Measurements from ENCODE around the gene ANAPC16. TPM values are rescaled to one million over a fixed set of nuclear protein-coding genes. Genes with fewer than 3 reads are reported as not detected.
"Not testable (repeated sequence)": the region's sequence is repeated elsewhere in the genome, so short reads cannot be mapped to it uniquely, and the experiment has no call there.

Gene ANAPC16
- total RNA-seq, 1 donor from 2014 or later = 80.0 TPM

DNA sequence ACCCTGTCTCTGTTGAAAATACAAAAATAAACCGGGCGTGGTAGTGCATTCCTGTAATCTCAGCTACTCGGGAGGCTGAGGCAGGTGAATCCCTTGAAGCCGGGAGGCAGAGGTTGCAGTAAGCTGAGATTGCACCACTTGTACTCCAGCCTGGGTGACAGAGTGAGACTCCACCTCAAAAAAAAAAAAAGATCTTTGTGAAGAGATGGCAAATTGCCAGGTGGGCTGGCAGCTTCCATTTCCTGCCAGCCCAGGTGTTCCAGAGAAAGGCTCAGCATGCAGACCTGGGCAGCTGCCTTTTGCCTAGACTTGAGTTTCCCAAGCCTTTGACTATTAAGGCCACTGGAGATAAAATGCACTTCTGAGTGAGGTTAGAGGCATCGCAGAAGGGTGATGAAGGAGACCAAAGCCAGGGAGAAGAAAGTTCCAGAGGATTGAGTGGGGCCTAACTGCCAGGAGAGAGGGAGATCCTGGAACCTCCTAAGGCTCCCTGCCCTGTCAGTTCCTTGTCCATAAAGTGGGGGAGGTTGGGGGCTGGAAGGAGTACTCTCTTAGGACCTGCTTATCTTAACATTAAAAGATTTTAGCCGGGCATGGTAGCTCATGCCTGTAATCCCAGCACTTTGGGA lies 47.9 kb downstream of the ANAPC16 start:
- Mint-ChIP-seq H3K27me3 (ENCODE audit: insufficient read depth) (no peaks in the 10 kb centered on the region), H3K27ac (no peak overlapping the region), H3K4me1 (ENCODE audit: low read depth) (peaks cover 45% of the 10 kb centered on the region), H3K4me3 (no peak overlapping the region), H3K36me3 (ENCODE audit: low read depth) (no peaks in the 10 kb centered on the region), H3K9me3 (no peaks in the 10 kb centered on the region)
- intact Hi-C loops (cut with micrococcal nuclease) = loop anchor here (5.0 kb wide), 2 partner anchors 411 to 1234 kb away; partner anchors contain the start of genes PPP3CB and PSAP
- no peak for DNase-seq (ENCODE audit: low spot score)

DNA sequence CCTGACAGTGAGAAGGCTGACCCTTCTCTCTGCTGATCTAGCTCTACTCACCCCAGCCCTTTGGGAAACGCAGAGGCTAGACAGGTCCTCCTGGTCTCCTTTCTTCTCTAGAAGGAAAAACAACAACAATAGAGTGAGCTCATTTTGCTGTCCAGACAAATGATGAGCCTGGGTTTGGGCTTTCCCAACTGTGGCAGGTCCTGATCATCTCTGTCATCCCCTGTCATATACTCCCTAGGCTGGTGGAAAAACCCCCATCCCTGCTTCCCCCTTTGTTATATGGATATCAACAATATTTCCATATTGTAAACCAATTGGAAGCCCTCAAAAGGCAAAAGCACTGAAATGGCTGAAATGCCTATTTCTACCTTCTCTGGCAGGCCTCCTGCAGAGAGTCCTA lies 48.7 kb downstream of the ANAPC16 start:
- Mint-ChIP-seq H3K27ac (no peak overlapping the region), H3K36me3 (ENCODE audit: low read depth) (no peaks in the 10 kb centered on the region), H3K27me3 (ENCODE audit: insufficient read depth) (no peaks in the 10 kb centered on the region), H3K4me3 (no peak overlapping the region), H3K4me1 (ENCODE audit: low read depth) (peaks cover 37% of the 10 kb centered on the region), H3K9me3 (no peaks in the 10 kb centered on the region)
- no peak for DNase-seq (ENCODE audit: low spot score)
- intact Hi-C loops (cut with micrococcal nuclease) = loop anchor here (5.0 kb wide), 2 partner anchors 412 to 1233 kb away; partner anchors contain the start of genes PPP3CB and PSAP

DNA sequence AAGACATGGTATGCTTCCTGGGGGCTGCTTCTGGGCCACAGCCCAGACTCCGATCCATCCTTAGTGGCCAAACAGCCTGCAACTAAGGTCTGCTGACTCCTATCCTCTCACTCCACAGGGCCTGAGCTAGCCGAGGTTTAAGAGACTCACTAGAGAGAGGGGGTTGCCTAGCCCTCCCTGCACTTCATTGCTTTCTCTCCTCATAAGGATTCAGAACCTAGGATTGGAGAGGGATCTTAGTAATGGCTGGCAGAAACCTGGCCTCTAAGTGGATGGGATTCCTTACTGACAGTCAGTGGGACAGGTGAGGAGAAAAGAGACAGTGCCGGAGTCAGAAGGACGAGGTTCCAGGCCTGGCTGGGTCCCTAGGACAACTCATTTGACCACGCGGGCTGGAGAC lies 49.7 kb downstream of the ANAPC16 start:
- H3K27me3 Mint-ChIP-seq (ENCODE audit: insufficient read depth) = no peaks in the 10 kb centered on the region
- H3K4me3 Mint-ChIP-seq = no peak overlapping the region
- H3K36me3 Mint-ChIP-seq (ENCODE audit: low read depth) = no peaks in the 10 kb centered on the region
- no peak overlapping the region for H3K27ac Mint-ChIP-seq
- H3K9me3 Mint-ChIP-seq = no peaks in the 10 kb centered on the region
- H3K4me1 Mint-ChIP-seq (ENCODE audit: low read depth) = peaks cover 32% of the 10 kb centered on the region
- DNase-seq (ENCODE audit: low spot score) = no peak
- intact Hi-C loops (cut with micrococcal nuclease) = no loop called here

DNA sequence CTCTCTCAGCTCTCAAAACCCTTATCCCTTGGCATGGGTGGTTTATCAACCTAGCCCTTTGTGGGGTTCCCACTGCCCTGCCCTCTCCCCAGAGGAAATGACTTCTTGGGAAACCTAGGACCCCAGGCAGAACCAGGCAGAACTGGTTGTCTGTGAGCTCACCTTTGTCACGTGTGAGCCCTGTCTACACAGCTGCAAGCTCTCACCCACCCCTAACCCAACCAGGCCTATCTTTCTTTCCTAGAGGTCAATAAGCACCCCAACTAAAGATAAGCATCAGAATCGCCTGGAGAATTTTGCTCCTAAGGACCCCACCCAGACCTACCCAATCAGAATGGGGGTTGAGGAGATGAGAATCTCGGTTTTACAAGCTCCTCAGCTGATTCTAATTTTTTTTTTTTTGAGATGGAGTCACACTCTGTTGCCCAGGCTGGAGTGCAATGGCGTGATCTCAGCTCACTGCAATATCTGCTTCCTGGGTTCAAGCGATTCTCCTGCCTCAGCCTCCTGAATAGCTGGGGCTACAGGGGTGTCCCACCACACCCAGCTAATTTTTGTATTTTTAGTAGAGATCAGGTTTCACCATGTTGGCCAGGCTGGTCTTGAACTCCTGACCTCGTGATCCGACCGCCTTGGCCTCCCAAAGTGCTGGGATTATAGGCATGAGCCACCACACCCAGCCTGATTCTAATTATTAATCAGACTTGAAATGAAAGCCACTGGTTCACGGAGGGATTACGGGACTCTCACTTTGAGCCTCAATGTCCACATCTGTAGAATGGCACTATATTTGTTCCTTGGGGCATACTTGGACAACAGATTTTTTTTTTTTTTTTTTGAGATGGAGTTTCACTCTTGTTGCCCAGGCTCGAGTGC lies 50.4 kb downstream of the ANAPC16 start:
- Mint-ChIP-seq H3K4me3 (no peak overlapping the region), H3K27ac (no peak overlapping the region), H3K27me3 (ENCODE audit: insufficient read depth) (no peaks in the 10 kb centered on the region), H3K36me3 (ENCODE audit: low read depth) (no peaks in the 10 kb centered on the region), H3K4me1 (ENCODE audit: low read depth) (peaks cover 34% of the 10 kb centered on the region), H3K9me3 (no peaks in the 10 kb centered on the region)
- DNase-seq (ENCODE audit: low spot score) = no peak
- intact Hi-C loops (cut with micrococcal nuclease) = no loop called here

DNA sequence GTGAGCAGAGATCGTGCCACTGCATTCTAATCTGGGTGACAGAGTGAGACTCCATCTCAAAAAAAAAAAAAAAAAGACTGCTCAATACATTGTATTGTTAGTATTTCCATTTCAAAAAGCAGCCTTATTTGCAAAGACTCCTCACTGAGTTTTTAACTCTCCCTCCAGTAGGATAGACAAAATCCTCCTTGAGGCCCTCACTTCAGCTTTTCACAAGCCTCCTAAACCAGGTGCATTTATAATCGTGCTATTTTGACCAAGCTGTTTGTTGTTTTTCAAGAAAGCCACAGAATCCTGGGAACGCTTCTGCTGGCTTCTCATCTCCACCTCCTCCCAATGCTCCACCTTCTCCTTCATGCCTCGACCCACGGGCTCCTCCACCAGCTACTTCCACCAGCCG lies 51.6 kb downstream of the ANAPC16 start:
- H3K4me1 Mint-ChIP-seq (ENCODE audit: low read depth) = peaks cover 31% of the 10 kb centered on the region
- DNase-seq (ENCODE audit: low spot score) = no peak
- H3K27ac Mint-ChIP-seq = no peak overlapping the region
- H3K9me3 Mint-ChIP-seq = no peaks in the 10 kb centered on the region
- no peak overlapping the region for H3K4me3 Mint-ChIP-seq
- intact Hi-C loops (cut with micrococcal nuclease) = no loop called here
- no peaks in the 10 kb centered on the region for H3K27me3 Mint-ChIP-seq (ENCODE audit: insufficient read depth)
- no peaks in the 10 kb centered on the region for H3K36me3 Mint-ChIP-seq (ENCODE audit: low read depth)

DNA sequence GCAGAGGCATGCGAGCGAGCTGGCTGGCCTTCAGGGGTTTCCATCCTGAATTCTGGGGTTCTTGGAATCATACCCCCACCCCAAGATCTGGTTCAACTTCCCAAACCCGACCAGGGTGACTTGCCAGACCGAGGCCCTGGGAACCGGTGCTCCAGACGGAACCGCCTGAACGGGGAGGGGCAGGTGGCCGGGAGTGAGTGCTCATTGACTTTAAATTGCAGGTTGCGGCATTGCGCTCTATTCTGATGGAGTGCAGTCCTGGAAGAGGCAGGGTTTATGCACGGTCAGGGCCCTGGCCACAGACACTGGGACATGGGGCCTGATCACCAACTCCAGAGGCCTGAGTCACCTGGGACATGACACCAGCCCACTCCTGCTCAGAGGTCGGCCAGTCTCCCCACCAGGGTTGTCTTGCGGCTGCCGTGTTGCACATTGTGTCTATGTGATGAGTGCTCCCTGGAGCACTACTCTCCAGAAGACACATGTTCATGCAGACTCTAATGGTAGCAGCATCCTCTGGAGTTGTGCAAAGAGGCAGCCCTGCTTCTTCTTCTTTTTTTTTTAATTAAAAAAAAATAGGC lies 52.1 kb downstream of the ANAPC16 start:
- Mint-ChIP-seq H3K9me3 (no peaks in the 10 kb centered on the region), H3K27me3 (ENCODE audit: insufficient read depth) (no peaks in the 10 kb centered on the region), H3K4me3 (no peak overlapping the region), H3K36me3 (ENCODE audit: low read depth) (no peaks in the 10 kb centered on the region), H3K4me1 (ENCODE audit: low read depth) (peaks cover 35% of the 10 kb centered on the region), H3K27ac (no peak overlapping the region)
- no peak for DNase-seq (ENCODE audit: low spot score)
- intact Hi-C loops (cut with micrococcal nuclease) = no loop called here

DNA sequence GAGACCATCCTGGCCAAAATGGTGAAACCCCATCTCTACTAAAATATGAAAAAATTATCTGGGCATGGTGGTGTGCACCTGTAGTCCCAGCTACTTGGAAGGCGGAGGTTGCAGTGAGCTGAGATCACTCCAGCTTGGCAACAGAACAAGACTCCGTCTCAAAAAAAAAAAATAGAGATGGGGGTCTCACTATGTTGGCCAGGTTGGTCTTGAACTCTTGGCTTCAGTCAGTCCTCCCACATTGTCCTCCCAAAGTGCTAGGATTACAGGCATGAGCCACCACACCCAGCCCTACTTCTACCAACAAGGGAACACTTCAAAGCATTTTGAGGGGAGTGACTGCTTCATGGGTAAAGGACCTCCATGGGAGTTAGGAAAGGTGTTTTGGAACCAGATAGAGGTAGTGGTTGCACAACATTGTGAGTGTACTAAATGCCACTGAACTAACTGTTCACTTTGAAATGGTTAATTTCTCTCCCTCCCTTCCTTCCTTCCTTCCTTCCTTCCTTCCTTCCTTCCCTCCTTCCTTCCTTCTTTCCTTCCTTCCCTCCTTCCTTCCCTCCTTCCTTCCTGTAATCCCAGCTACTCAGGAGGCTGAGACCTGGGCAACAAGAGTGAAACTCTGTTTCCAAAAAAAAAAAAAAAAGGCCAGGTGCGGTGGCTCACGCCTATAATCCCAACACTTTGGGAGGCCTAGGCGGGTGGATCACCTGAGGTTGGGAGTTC lies 52.8 kb downstream of the ANAPC16 start:
- H3K4me3 Mint-ChIP-seq; H3K27me3 Mint-ChIP-seq (ENCODE audit: insufficient read depth); H3K36me3 Mint-ChIP-seq (ENCODE audit: low read depth); H3K9me3 Mint-ChIP-seq; intact Hi-C loops (cut with micrococcal nuclease); DNase-seq (ENCODE audit: low spot score); H3K27ac Mint-ChIP-seq: not testable (repeated sequence)
- H3K4me1 Mint-ChIP-seq (ENCODE audit: low read depth) = peaks cover 33% of the 10 kb centered on the region

DNA sequence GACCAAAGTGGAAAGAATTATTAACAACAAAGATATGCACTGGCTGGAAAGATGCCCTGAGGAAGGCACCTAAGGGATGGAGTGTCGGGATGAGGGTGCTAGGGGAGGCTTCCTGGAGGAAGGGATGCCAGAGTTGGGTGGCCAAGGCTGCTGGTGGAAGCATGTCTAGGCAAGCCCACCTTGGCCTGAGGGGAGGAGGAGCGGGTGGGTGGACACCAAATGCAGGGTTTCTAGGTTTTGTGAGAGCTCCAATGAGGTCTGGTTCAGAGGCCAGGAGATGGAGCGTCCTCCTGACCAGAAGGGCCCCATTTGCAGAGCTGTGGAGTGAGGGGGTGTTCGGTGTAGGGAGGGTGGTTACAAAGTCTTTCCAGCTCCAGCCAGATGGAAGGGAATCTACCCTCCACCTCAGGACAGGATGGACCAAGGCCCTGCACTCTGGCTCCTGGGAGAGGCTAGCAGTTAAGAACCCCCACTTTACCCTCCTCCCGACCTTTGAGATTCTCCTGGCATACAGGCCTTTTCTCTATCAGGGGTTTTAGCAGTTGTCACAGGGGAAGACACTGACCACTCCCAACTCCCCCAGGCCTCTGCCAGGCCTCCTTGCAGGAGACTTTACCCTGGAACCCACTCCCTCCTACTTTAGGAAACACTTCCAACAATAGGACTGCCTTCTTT lies 54.9 kb downstream of the ANAPC16 start:
- H3K27ac Mint-ChIP-seq = peak overlapping the region; percentile 53
- intact Hi-C loops (cut with micrococcal nuclease) = loop anchor here (5.0 kb wide), 1 partner anchor 183 kb away; the partner anchor contains the start of gene SPOCK2
- DNase-seq (ENCODE audit: low spot score) = no peak

DNA sequence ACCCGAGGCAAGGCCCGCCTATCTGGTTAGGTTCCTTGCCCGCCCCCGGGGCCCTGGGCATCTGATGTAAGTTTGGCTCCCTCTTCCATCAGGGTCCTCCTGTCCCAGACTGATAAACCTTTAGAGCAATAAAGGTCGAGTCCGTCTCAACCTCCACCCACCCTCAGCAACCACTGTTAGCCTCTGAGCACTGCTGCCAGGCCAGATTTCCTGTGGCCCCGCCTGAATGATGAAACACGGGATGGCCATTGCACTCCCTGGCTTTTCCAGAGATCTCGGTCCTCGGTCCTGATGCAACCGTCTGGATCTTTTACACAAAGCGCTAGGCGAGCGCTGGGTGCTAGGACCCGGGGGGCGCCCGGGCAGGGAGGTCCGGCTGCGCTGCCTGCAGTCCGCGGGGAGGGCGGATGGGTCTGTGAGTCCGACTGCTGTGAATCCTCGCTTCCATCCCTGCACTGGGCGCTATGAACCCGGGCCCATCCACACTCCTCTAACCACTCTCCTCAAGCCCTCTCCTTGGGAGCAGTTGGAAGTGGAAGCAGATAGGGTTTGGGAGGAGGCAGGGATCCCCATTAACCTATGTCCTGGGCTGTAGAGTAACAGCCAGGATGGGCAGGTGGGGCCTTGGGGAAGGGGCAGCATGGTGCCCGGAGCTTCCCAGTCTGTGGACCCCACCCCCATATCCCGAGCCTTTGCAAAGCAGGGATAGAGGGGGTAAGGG lies 57.0 kb downstream of the ANAPC16 start:
- peaks cover 32% of the 10 kb centered on the region for H3K36me3 Mint-ChIP-seq (ENCODE audit: low read depth)
- intact Hi-C loops (cut with micrococcal nuclease) = loop anchor here (1.0 to 5.0 kb wide), 7 partner anchors 12 to 186 kb away; partner anchors contain the start of genes ANAPC16, ASCC1 and SPOCK2
- no peaks in the 10 kb centered on the region for H3K9me3 Mint-ChIP-seq
- peaks cover 50% of the 10 kb centered on the region for H3K4me1 Mint-ChIP-seq (ENCODE audit: low read depth)
- peak overlapping the region; percentile 97 for H3K4me3 Mint-ChIP-seq
- peak; percentile 37 for DNase-seq (ENCODE audit: low spot score)
- no peaks in the 10 kb centered on the region for H3K27me3 Mint-ChIP-seq (ENCODE audit: insufficient read depth)
- H3K27ac Mint-ChIP-seq = peak overlapping the region; percentile 97

More for the DNA sequence above, 54.9 kb downstream of the ANAPC16 start:
- Mint-ChIP-seq H3K27me3 (ENCODE audit: insufficient read depth) (no peaks in the 10 kb centered on the region), H3K9me3 (no peaks in the 10 kb centered on the region), H3K36me3 (ENCODE audit: low read depth) (peaks cover 19% of the 10 kb centered on the region), H3K4me3 (peak overlapping the region; percentile 27), H3K4me1 (ENCODE audit: low read depth) (peaks cover 30% of the 10 kb centered on the region)

DNA sequence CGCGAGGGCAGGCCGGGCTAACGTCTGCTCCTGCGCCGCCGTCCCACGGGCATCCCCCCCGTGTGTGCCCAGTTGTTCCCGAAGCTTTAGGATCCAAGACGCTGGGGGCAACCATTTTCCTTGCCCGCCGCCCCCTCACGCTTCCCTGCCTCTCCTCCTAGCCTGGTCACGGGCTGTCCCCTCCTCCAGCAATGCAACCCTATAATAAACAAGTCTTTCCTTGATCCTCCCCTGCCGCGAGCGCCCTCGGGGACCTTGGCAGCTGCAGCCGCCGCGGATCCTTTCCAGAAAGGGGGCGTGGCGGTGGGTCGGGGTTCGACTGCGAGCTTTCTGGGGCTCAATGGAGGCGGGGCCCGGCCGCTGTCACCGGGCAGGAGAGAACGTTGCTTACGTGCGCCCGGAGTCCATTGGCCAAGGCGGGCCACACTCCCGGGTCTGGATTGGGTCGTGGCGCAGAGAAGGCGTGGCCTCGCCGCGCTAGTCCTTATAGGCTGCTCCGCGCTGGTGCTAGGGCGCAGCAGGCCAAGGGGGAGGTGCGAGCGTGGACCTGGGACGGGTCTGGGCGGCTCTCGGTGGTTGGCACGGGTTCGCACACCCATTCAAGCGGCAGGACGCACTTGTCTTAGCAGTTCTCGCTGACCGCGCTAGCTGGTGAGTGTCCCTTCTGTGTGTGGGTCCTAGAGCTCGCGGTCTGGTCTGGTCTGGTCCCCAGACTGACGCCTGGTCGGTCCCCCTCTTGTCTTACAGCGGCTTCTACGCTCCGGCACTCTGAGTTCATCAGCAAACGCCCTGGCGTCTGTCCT lies 57.8 kb downstream of the ANAPC16 start, which contains the start of gene DDIT4:
Gene DDIT4 (plus strand): TSS at position 515 of the 803 bp plus-strand sequence. CDS start 293 bp downstream, outside the sequence.
- H3K4me1 Mint-ChIP-seq (ENCODE audit: low read depth) = peaks cover 56% of the 10 kb centered on the region
- intact Hi-C loops (cut with micrococcal nuclease) = loop anchor here (1.0 to 5.0 kb wide), 11 partner anchors 12 to 186 kb away; partner anchors contain the start of genes ANAPC16, ASCC1 and SPOCK2
- DNase-seq (ENCODE audit: low spot score) = peak; percentile 99
- no peaks in the 10 kb centered on the region for H3K9me3 Mint-ChIP-seq
- H3K27me3 Mint-ChIP-seq (ENCODE audit: insufficient read depth) = no peaks in the 10 kb centered on the region
- H3K36me3 Mint-ChIP-seq (ENCODE audit: low read depth) = peaks cover 32% of the 10 kb centered on the region
- peak within 1 kb of the TSS; percentile 97 for H3K27ac Mint-ChIP-seq
- H3K4me3 Mint-ChIP-seq = peak within 1 kb of the TSS; percentile 97

DNA sequence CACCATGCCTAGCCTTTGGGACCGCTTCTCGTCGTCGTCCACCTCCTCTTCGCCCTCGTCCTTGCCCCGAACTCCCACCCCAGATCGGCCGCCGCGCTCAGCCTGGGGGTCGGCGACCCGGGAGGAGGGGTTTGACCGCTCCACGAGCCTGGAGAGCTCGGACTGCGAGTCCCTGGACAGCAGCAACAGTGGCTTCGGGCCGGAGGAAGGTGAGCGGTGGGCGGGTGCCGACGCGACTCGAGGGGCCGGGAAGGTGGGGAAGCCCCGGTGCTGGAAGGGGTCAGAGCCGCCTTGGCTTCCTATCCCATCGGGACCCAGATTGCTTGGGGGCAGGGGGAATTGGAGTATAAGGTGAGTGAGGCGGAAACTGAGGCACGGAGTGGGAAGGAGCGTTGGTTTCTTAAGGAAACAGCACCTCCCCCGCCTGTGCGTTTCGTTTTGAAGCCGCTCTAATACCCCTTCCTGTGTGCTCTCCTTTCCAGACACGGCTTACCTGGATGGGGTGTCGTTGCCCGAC lies 58.5 kb downstream of the ANAPC16 start:
- Mint-ChIP-seq H3K9me3 (no peaks in the 10 kb centered on the region), H3K27me3 (ENCODE audit: insufficient read depth) (no peaks in the 10 kb centered on the region), H3K4me3 (peak overlapping the region; percentile 97), H3K4me1 (ENCODE audit: low read depth) (peaks cover 57% of the 10 kb centered on the region), H3K27ac (peak overlapping the region; percentile 97), H3K36me3 (ENCODE audit: low read depth) (peaks cover 32% of the 10 kb centered on the region)
- DNase-seq (ENCODE audit: low spot score) = peak; percentile 38
- intact Hi-C loops (cut with micrococcal nuclease) = loop anchor here (1.0 to 5.0 kb wide), 5 partner anchors 23 to 187 kb away; partner anchors contain the start of gene SPOCK2

Measured in activated T-helper 1 cell treated with anti-CD3 and anti-CD28 coated beads, Interleukin-12 subunit alpha, Interleukin-12 subunit beta, Interleukin-2, Interleukin-4 antibody, amounts not matched to agents 30 ng/mL and 10 ng/mL and 1 ng/mL, durations not matched to agents 14 hours and 24 hours and 36 hours (primary cell).